LoVo (cell line): ENCODE results near the gene SPIB.
"Not testable (repeated sequence)": the region's sequence is repeated elsewhere in the genome, so short reads cannot be mapped to it uniquely, and the experiment has no call there.

Source experiments
- DNase-seq: peaks from one replicate; pipeline ENCODE4 v3.0.0-alpha.2; 2016; ENCODE audit warnings: low spot score

Gene SPIB

DNA sequence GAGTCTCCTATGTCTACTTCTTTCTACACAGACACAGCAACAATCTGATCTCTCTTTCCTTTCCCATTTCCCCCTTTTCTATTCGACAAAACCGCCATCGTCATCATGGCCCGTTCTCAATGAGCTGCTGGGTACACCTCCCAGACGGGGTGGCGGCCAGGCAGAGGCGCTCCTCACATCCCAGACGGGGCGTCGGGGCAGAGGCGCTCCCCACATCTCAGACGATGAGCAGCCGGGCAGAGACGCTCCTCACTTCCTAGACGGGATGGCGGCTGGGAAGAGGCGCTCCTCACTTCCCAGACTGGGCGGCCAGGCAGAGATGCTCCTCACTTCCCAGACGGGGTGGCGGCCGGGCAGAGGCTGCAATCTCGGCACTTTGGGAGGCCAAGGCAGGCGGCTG is 27.8 kb upstream of the SPIB start:
- DNase-seq: not testable (repeated sequence)

DNA sequence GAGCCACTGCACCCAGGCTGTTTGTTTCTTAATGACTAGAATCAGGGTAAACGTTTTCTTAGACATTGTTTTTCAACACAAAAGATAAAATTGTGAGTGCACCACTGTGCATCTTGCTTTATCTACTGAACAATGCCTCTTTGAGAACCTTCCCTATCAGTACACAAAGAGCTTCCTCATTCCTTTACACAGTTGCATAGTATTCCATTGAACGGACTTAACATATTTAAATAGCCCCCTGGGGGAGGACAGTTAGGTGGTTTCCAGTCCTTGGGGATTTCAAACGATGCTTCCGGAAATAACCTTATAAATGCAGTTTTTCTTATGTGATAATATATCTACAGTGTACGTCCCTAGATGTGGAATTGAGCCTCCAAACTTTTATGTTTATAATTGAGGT is 26.0 kb upstream of the SPIB start:
- no peak for DNase-seq

DNA sequence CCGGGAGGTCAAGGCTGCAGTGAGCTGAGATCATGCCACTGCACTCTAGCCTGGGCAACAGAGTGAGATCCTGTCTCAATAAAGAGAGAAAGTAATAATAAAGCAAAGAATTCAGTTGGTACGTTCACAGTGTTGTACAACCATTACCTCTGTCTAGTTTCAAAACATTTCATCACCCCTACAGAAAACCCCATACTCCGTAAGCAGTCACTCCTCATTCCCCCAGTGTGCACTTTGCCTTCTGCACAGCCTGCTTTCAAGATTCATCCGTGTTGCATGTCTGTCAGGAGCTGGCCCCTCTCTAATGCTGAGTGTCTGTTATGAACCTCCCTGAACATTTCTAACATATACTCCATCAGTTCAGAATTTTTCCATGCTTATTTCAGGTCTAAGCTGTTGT is 25.1 kb upstream of the SPIB start:
- no peak for DNase-seq

DNA sequence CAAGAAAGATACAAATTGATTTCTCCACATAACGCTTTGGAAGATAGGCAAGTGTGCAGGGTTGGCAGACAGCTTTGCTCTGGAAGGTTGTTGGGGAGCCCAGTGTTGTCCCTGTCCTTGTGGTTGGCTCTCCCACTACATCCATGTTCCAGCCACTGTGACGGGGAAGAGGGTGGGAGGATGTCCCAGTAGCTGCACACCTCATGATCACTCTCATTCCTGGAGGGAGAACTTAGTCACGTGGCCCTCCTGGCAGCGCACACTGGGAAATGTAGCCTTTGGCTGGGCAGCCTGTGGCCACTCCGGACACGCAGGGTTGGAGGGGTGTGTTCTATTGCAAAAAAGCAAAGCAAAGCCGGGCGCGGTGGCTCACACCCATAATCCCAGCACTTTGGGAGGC is 24.7 kb upstream of the SPIB start:
- DNase-seq: no peak

DNA sequence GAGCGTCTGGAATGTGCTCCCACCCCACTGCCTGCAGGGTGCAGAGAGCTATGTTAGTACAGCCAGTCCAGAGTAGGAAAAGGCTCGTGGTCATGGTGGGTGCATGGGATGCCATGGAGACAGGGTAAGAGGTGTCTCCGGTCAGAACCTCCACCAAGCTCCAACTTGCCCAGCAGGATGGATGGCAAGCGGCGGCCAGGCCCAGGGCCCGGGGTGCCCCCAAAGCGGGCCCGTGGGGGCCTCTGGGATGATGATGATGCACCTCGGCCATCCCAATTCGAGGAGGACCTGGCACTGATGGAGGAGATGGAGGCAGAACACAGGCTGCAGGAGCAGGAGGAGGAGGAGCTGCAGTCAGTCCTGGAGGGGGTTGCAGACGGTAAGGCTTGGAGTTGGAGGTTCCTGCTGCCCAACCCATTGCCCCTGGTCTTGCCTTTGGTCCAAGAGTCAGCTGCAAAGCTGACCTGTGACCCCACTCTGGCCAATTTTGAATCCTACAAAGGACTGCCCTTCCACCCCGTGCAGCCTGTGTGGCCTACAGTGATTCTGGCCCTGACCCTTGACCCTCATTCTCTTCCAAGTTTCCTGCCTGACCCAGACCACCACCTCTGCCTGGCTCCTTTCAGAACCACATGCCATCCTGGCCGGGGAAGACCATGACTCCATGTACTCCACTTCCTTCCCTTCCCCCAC is 19.9 kb upstream of the SPIB start:
- DNase-seq: no peak

DNA sequence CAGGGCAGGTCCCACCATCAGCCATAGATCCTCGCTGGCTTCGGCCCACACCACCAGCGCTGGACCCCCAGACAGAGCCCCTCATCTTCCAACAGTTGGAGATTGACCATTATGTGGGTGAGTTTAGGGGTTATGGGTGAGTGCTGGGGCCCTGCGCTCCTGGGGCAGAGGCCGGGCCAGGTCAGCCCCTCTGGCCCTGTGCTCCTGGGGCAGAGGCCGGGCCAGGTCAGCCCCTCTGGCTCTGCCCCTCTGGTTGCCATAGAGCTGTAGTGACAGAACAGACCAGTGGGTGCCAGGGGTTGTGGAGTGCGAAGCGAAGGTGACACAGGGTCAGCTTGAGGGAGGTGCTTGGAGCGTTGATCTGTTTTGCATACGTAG is 19.4 kb upstream of the SPIB start:
- no peak for DNase-seq

DNA sequence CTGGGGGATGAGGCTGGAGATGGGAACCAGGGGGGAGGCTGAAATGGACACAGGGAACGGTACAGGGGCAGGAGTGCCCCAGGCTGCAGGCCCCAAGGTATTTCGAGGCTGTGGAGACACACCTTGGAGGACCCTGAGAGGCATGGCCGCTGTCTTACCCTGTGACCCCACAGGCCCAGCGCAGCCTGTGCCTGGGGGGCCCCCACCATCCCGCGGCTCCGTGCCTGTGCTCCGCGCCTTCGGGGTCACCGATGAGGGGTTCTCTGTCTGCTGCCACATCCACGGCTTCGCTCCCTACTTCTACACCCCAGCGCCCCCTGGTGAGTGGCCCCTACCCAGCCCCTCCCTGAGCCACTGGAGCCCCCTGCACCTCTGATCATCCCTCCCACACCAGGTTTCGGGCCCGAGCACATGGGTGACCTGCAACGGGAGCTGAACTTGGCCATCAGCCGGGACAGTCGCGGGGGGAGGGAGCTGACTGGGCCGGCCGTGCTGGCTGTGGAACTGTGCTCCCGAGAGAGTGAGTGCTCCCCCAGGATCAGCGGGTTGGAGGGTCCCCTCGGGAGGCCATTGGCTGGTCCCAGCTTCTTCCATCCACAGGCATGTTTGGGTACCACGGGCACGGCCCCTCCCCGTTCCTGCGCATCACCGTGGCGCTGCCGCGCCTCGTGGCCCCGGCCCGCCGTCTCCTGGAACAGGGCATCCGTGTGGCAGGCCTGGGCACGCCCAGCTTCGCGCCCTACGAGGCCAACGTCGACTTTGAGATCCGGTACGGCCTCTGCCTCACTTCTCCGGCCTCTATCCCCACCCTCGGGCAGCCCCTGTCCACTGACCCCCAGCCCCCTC is 16.9 kb upstream of the SPIB start:
- no peak for DNase-seq

DNA sequence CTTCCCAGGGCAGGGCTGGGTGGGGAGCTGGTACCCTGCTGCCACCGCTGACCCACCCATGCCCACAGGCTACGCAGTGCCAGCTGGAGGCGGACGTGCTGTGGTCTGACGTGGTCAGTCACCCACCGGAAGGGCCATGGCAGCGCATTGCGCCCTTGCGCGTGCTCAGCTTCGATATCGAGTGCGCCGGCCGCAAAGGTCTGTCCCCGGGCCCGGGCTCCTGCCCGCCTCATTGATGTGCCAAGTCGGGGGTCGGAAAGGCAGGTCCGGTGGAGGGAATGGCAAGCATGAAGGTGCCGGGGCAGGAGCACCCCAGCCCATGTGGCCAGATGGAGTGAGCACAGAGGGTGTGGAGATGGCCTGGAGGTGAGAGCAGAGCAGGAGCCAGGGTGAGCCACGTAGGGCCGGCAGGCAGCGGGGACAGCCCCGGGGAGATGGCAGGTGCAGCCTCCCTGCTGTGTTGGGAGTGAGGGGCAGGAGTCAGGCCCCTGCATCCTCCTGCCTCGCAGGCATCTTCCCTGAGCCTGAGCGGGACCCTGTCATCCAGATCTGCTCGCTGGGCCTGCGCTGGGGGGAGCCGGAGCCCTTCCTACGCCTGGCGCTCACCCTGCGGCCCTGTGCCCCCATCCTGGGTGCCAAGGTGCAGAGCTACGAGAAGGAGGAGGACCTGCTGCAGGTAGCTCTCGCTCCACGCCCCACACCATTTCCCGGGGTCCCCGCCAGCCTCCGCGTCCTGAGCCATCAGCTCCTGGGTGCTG is 16.0 kb upstream of the SPIB start:
- DNase-seq: no peak

DNA sequence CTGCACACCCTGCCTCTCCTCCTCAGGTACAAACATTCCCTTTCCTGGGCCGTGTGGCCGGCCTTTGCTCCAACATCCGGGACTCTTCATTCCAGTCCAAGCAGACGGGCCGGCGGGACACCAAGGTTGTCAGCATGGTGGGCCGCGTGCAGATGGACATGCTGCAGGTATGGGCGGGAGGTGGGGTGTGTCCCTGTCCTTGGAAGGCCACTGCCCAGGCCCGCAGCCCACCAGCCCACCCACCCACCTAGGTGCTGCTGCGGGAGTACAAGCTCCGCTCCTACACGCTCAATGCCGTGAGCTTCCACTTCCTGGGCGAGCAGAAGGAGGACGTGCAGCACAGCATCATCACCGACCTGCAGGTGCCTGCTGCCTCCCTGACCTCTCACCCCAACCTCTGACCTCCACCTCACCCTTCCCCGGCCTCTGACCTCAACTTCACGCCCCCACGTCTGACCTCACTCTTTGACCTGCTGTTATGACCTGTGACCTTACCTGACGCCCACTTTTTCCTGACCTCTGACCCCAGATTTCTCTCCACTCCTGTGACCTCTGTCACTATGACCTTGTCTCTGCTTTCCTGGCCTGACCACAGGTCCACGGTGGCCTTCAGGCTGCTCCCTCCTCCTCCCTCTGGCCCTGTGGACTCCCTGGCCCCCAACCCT is 12.4 kb upstream of the SPIB start:
- no peak for DNase-seq

DNA sequence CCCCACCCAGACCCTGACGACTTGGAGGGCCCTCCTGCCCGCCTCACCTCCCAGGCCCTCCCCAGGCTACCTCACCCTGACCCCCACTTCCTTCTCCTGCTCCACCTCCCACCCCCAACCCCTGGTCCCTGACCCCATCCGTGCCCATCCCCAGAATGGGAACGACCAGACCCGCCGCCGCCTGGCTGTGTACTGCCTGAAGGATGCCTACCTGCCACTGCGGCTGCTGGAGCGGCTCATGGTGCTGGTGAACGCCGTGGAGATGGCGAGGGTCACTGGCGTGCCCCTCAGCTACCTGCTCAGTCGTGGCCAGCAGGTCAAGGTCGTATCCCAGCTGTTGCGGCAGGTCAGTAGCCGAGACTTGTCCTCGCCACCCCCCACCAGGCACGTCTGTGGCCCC is 11.9 kb upstream of the SPIB start:
- no peak for DNase-seq

DNA sequence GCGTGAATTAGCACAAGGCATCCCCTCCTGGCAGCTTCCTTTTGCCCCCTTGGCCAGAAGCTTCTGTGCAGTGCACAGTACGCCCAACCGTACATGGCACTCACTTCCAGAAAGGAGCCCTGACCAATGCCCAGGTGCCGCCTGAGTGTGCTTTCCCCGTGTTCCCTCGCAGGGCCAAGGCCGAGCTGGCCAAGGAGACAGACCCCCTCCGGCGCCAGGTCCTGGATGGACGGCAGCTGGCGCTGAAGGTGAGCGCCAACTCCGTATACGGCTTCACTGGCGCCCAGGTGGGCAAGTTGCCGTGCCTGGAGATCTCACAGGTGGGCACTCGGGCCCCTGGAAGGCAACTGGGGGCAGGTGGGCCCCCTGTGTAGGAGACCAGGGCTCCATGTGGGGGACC is 9.4 kb upstream of the SPIB start:
- no peak for DNase-seq

DNA sequence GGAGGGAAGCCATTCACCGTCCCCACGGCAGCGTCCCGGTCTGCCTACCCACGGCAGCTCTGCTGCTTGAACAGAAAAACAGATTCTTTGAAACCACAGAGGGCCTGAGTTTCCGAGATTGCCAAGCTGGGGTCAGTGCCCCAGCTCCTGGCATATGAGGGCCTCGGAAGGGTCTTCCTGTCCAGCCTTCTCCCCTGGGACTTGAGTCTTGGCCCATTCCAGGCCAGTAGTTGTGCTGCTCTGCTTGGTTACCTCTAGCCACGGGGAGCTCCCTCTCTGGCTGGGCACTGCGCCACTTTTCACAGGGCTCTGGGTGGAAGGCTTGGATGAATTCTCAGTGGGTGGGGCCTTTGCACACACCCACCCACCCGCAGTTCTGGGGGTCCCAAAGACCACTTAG is 8.6 kb upstream of the SPIB start:
- DNase-seq: no peak

DNA sequence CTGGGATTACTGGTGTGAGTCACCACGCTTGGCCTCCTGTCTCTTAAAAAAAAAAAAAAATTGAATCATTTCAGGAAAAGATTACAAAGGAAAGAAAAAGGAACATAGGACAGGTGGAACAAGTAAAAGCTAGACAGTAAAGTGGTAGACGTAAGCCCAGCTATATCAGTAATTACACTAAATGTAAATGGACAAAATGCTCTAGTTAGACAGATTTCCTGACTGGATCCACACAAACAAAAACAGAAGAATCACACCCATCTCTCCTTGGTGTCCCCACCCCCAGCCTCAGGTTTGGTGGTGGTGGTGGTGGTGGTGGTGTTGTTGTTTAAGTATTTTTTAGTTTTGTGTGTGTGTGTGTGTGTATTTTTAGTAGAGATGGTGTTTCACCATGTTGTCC is 6.3 kb upstream of the SPIB start:
- no peak for DNase-seq

DNA sequence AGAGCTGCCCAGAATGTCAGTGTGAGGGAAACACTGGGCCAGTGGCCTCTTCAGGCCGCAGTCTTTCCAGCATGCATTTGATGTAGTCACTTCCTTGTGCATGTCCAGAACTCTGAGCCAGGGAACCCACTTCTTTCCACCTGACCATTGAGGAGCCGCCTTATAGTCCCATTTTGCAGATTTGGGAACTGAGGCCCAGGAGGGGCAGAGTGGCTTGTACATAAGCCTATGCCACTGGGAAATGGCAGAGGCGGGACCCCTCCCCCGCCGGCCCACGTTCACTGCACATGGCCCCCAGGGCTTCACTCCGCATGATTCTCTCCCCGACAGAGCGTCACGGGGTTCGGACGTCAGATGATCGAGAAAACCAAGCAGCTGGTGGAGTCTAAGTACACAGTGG is 5.6 kb upstream of the SPIB start:
- no peak for DNase-seq

DNA sequence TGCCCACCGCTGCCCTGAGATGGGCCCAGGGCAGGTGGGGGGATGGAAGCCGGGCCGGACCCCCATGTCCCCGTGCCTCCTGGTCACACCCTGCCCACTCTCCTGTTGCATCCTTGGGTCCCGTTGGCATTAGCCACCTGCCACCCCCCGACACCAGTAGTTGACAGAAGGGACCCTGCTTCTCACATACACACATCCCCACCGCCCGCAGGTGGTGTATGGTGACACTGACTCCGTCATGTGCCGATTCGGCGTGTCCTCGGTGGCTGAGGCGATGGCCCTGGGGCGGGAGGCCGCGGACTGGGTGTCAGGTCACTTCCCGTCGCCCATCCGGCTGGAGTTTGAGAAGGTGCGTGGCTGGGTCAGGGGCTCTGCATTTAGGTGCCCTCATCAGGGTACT is 5.2 kb upstream of the SPIB start:
- DNase-seq: no peak

DNA sequence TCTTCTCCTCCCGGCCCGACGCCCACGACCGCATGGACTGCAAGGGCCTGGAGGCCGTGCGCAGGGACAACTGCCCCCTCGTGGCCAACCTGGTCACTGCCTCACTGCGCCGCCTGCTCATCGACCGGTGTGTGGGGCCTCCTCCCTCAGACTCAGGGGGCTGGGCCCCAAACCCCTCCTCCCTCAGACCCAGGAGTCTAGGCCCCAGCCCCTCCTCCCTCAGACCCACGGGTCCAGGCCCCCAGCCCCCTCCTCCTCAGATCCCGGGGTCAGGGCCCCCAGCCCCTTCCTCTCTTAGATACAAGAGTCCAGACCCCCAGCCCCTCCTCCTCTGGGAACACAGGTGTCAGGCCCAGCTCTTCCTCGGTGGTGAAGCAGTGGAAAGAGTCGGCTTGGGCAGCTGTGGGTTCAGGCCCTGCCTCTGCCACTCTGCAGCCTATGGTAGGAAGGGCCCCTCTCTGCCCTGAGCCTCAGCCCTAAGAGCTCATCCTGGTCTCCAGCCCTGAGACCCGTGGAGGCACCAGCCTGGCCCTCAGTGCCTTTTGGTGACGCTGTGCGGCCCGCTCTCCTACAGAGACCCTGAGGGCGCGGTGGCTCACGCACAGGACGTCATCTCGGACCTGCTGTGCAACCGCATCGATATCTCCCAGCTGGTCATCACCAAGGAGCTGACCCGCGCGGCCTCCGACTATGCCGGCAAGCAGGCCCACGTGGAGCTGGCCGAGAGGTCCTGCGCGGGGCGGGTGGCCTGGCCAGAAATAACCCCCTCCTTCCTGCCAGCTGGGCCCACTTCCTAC is 3.7 kb upstream of the SPIB start:
- peak; percentile 6 for DNase-seq

DNA sequence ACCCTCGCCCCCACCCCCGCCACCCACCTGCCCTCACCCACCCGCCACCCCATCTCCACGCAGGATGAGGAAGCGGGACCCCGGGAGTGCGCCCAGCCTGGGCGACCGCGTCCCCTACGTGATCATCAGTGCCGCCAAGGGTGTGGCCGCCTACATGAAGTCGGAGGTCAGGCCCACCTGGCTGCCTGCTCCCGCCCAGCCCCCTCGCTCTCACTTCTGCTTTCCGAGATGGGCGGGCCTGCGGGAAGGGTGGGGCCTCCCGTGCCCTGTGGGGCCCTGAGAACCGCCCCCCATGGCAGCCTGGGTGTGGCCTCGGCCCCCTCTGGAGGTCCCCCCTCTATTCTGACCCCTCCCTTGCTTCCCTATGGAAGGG is 3.1 kb upstream of the SPIB start:
- no peak for DNase-seq

DNA sequence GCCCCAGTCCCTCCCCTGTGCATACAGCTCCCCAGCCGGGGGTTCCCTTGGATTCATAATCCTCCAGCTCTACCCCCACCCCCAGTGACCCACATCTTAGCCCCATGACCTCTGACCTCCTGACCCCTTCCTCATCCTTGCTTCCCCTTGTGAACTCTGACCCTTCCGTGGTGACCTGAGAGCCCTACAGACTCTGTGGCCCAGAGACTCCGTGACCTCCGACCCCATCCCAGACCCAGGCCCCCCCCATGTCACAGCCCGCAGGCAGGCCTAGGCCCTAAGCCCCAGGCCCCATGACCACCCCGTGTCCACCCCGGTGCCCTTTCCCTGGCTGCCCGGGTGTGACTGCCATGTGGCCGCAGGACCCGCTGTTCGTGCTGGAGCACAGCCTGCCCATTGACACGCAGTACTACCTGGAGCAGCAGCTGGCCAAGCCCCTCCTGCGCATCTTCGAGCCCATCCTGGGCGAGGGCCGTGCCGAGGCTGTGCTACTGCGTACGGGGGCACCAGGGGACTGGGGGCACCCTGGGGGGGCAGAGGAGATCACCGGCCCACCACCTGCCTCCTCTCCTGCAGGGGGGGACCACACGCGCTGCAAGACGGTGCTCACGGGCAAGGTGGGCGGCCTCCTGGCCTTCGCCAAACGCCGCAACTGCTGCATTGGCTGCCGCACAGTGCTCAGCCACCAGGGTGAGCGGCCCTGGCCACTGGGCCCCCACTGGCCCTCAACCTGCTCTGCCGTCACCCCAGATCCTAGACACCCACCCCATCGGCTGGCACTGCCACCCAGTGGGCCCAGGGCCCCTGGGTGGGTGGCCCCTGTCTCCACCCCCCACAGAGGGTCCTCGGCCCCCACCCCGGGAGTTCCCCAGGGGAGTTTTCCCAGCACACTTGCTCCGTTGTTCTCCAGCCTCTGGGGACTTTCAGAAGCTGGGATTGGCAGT is 2.4 kb upstream of the SPIB start:
- no peak for DNase-seq

DNA sequence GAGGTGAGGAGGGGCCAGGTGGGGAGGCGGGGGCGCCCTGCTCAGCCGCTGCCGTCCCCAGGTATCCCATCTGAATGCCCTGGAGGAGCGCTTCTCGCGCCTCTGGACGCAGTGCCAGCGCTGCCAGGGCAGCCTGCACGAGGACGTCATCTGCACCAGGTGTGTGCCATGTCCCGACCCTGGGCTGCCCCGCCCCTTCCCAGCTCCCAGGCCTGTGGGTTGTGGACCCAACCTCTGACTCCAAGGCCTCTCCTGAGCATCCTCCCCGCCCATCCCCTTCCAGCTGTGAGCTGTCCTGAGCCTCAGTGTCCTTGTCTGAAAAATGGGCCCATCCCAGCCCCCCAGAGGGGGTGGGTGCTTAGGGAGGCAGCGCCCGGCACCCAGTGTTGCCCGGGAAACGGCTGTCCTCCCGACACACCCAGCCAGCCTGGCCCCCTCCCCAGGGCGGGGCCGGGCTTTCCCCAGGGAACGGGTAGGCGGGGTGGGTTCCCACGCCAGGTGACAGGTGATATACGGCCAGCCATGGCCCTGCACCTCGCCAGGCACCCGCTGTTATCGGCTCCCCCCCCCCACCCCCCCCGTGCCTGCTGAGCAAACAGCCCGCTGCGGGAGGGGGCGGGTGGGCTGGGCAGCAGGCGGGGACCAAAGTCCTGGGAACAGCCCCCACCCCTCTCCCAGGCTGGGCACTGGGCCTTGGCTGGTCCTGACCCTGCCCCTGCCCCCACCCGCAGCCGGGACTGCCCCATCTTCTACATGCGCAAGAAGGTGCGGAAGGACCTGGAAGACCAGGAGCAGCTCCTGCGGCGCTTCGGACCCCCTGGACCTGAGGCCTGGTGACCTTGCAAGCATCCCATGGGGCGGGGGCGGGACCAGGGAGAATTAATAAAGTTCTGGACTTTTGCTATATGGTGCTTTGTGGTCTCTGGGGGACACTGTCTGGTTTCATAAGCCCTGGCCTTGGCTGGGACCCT is 1.3 kb upstream of the SPIB start:
- DNase-seq: no peak
